Astrocyte (in vitro differentiated cells and primary cell): ENCODE measurements around the gene ARVCF. TPM values are rescaled to one million over a fixed set of nuclear protein-coding genes. Genes with fewer than 3 reads are reported as not detected.

ENCODE experiments used
- DNase-seq: peaks from one replicate; pipeline ENCODE4 v3.0.0-alpha.2; 2010; ENCODE audit warnings: low read depth
- FAIRE-seq: peaks from 2 replicates; lab custom pipeline; 2011; peaks lifted over from hg19 to GRCh38; lab: Jason Lieb, UNC
- H2AFZ ChIP-seq: 2 replicates; pipeline ENCODE4 v1.6.0; 2012; ENCODE audit warnings: low read depth, low read length, inconsistent platforms
- H3K27ac ChIP-seq: 2 replicates; pipeline ENCODE4 v1.5.1; 2011; ENCODE audit warnings: low read depth, low read length, inconsistent platforms
- H3K27me3 ChIP-seq: 2 replicates; pipeline ENCODE4 v1.6.0; 2011; ENCODE audit warnings: low read length, inconsistent platforms; ENCODE audit not compliant: insufficient read depth
- H3K36me3 ChIP-seq: 2 replicates; pipeline ENCODE4 v1.5.1; 2011; ENCODE audit warnings: low read length, inconsistent platforms; ENCODE audit not compliant: insufficient read depth
- H3K4me1 ChIP-seq: 2 replicates; pipeline ENCODE4 v1.5.1; 2011; ENCODE audit warnings: low read length, inconsistent platforms; ENCODE audit not compliant: insufficient read depth
- H3K4me2 ChIP-seq: 2 replicates; pipeline ENCODE4 v1.6.0; 2012; ENCODE audit warnings: low read length, inconsistent platforms
- H3K4me3 ChIP-seq: 2 replicates; pipeline ENCODE4 v1.5.1; 2011; ENCODE audit warnings: low read depth, mild to moderate bottlenecking, low read length, inconsistent platforms; ENCODE audit not compliant: insufficient read depth
- H3K79me2 ChIP-seq: 2 replicates; pipeline ENCODE4 v1.6.0; 2012; ENCODE audit warnings: mild to moderate bottlenecking, low read length, inconsistent platforms; ENCODE audit not compliant: insufficient read depth
- H3K9ac ChIP-seq: 2 replicates; pipeline ENCODE4 v1.6.0; 2012; ENCODE audit warnings: mild to moderate bottlenecking, low read length, inconsistent platforms
- H3K9me3 ChIP-seq: 2 replicates; pipeline ENCODE4 v1.5.1; 2012; ENCODE audit warnings: low read depth, mild to moderate bottlenecking, low read length, inconsistent platforms; ENCODE audit not compliant: insufficient read depth
- H4K20me1 ChIP-seq: 2 replicates; pipeline ENCODE4 v1.6.0; 2012; ENCODE audit warnings: low read length, inconsistent platforms; ENCODE audit not compliant: insufficient read depth
- H3K27ac Mint-ChIP-seq: one replicate; pipeline ENCODE4 v1.8.0; 2021; ENCODE audit warnings: mild to moderate bottlenecking, mixed read lengths; ENCODE audit not compliant: unreplicated experiment
- H3K27me3 Mint-ChIP-seq: one replicate; pipeline ENCODE4 v1.8.0; 2021; ENCODE audit warnings: low read depth, mixed read lengths; ENCODE audit not compliant: unreplicated experiment
- H3K36me3 Mint-ChIP-seq: one replicate; pipeline ENCODE4 v1.8.0; 2021; ENCODE audit warnings: low read depth, mixed read lengths; ENCODE audit not compliant: unreplicated experiment
- H3K4me1 Mint-ChIP-seq: one replicate; pipeline ENCODE4 v1.8.0; 2021; ENCODE audit warnings: low read depth, mixed read lengths; ENCODE audit not compliant: unreplicated experiment
- H3K4me3 Mint-ChIP-seq: one replicate; pipeline ENCODE4 v1.8.0; 2021; ENCODE audit warnings: mild to moderate bottlenecking, moderate library complexity, mixed read lengths; ENCODE audit not compliant: unreplicated experiment
- H3K9me3 Mint-ChIP-seq: one replicate; pipeline ENCODE4 v1.8.0; 2021; ENCODE audit warnings: mild to moderate bottlenecking, mixed read lengths; ENCODE audit not compliant: unreplicated experiment
- CTCF ChIP-seq: IDR thresholded peaks from 2 replicates; pipeline ENCODE4 v1.5.1; 2011; ENCODE audit warnings: low read depth, mild to moderate bottlenecking, inconsistent platforms, low read length, moderate library complexity; ENCODE audit not compliant: insufficient read depth
- EZH2 ChIP-seq: IDR thresholded peaks from 2 replicates; pipeline ENCODE4 v1.6.1; 2012; ENCODE audit warnings: mild to moderate bottlenecking, low read length, inconsistent platforms; ENCODE audit not compliant: insufficient read depth
- total RNA-seq: library from RNA; stranded (reverse); gene quantifications from 2 replicates; pipeline ENCODE4 v1.2.1, GENCODE V29; 2021

The ARVCF gene
- total RNA-seq, 1 donor from 2014 or later, result 17.9 TPM

- H3K27ac Mint-ChIP-seq, result no peak overlapping the region
These were observed 27.3 kb upstream of the ARVCF start for GRCh38 chr22:20043997-20044342.

GRCh38 chr22:20043057-20043996 lies 26.7 kb upstream of the ARVCF start:
- H3K27me3 Mint-ChIP-seq, result no peaks in the 10 kb centered on the region
- H3K4me3 Mint-ChIP-seq, result no peak overlapping the region
- Histone ChIP-seq H3K27ac (no peak overlapping the region), H3K4me2 (no peak overlapping the region), H4K20me1 (peaks cover 8% of the 10 kb centered on the region), H3K4me3 (no peak overlapping the region), H2AFZ (no peak overlapping the region), H3K27me3 (no peaks in the 10 kb centered on the region), H3K4me1 (no peaks in the 10 kb centered on the region), H3K9me3 (no peaks in the 10 kb centered on the region), H3K9ac (no peak overlapping the region), H3K79me2 (no peaks in the 10 kb centered on the region), H3K36me3 (peaks cover 3% of the 10 kb centered on the region)
- no peak for TF ChIP-seq EZH2
- TF ChIP-seq CTCF, result no peak
- H3K4me1 Mint-ChIP-seq, result no peaks in the 10 kb centered on the region
- H3K27ac Mint-ChIP-seq, result peak overlapping the region; percentile 30
- peaks cover 34% of the 10 kb centered on the region for H3K36me3 Mint-ChIP-seq
- FAIRE-seq (no peak), DNase-seq (no peak)
- H3K9me3 Mint-ChIP-seq, result no peaks in the 10 kb centered on the region

More at GRCh38 chr22:20043997-20044342, 27.3 kb upstream of the ARVCF start:
- peaks cover 5% of the 10 kb centered on the region for H4K20me1 ChIP-seq
- no peak overlapping the region for H2AFZ ChIP-seq
- H3K4me2 ChIP-seq, result no peak overlapping the region
- Mint-ChIP-seq H3K36me3 (peaks cover 38% of the 10 kb centered on the region), H3K27me3 (no peaks in the 10 kb centered on the region), H3K4me3 (no peak overlapping the region), H3K9me3 (no peaks in the 10 kb centered on the region), H3K4me1 (no peaks in the 10 kb centered on the region)
- no peaks in the 10 kb centered on the region for H3K9me3 ChIP-seq
- H3K79me2 ChIP-seq, result no peaks in the 10 kb centered on the region
- peaks cover 3% of the 10 kb centered on the region for H3K36me3 ChIP-seq
- no peak overlapping the region for H3K27ac ChIP-seq
- no peaks in the 10 kb centered on the region for H3K4me1 ChIP-seq
- H3K27me3 ChIP-seq, result no peaks in the 10 kb centered on the region
- DNase-seq (no peak), FAIRE-seq (no peak)
- no peak overlapping the region for H3K9ac ChIP-seq
- H3K4me3 ChIP-seq, result no peak overlapping the region
- TF ChIP-seq CTCF, result no peak
- TF ChIP-seq EZH2, result no peak
